ENCODE measurements around the gene RHO.
"Not testable (repeated sequence)": the region's sequence is repeated elsewhere in the genome, so short reads cannot be mapped to it uniquely, and the experiment has no call there.

Gene RHO

DNA sequence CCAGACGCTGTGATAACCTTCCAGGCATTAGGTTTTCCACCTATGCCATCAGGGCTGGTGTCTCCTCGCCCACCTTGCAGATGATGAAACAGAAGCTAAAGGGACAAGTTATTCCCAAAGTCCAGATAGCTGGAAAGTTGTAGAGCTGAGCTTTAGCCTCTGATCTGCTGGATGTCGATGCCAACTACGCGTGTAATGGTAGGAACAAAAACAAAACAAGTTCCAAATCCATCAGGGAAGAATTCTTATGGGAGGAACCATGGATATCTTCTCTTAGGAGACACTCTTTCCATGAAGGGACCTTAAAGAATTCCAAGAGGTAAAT lies 28.1 kb upstream of the RHO start:
- no peak for DNase-seq

DNA sequence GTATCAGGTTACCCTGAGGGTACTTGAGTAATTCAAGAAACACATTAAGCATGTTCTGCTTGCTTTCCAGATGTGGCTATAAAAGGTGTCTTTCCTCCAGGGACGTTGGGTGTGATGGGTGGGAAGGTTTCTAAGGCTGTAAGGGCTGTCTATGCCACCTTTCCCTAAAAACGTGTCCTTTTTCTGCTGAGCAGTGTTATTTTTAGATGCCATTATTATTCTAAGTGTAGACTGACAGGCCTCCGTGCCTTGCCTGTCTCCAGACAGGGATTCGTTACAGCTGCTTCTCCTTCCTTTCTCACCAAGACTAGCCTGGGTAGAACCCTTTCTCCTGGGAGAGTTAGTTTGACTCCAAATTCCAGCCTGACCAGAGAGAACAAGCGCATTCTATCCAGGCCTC lies 26.8 kb upstream of the RHO start:
- no peak for DNase-seq

DNA sequence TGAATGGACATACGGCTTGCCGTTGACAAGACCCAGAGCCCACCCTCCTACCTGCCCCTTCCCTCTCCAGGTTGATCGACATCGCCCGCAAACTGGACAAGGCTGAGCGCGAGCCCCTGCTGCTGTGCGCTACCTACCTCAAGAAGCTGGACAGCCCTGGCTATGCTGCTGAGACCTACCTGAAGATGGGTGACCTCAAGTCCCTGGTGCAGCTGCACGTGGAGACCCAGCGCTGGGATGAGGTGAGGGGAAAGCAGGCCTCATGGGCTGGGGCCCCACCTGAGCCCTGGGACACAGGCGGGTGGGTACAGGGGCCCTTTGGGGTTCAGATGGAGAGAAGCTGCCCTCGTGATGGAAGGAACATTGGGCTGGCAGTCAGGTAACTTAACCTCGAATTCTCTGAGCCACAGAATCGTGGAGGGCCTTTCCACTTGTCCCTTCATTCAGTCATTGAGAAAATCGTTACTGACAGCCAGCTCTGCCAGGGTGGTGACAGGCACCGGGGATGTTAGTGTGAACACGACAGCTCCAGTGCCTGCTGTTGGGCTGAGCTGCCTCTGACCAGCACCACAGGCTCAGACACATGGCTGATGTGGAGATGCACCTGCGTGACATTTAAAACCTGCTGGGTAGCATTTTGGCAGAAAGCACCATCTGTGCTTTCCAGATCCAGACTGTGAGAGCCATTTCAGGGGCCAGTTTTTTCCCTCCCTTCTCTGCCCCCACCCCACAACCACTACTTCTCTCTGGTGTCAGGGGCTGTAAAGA lies 25.6 kb upstream of the RHO start:
- no peak for DNase-seq

DNA sequence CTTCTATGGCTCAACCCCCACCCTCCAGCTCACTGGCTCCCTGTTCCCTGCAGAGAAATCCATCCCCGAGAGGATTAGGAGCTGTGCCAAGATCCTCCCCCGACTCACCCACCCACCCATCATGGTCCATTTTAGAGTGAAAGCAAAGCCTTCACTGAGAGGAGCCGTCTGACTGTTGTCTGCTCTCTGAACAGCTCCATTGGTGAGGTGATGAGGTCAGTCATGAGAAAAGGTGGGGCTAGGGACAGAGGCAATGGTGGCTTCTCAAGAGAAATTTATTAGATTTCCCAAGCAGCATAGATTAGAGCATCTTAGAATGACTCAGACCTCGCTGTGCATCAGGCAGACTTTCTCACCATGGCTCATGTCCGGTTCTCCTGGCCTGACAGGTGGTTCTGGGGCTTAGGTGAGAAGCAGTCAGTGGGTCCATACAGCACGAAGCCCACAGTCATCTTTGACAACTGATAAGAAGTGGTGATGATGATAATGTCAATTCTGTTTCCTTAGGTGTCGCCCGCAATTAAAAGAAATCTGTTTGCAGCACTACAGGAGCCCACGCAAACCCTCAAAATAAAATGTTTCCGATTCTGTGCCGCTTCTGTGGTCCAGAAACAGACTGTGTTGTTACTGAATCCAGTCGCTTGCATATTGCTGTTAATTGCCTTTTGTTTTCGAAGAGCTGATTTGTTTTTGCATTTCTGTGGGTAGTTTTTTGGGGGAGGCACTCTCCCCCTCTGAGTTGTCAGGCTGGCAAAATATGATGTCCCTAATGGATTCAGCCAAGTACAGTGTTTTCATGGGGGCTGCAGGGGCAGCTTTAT lies 24.8 kb upstream of the RHO start:
- DNase-seq: no peak

DNA sequence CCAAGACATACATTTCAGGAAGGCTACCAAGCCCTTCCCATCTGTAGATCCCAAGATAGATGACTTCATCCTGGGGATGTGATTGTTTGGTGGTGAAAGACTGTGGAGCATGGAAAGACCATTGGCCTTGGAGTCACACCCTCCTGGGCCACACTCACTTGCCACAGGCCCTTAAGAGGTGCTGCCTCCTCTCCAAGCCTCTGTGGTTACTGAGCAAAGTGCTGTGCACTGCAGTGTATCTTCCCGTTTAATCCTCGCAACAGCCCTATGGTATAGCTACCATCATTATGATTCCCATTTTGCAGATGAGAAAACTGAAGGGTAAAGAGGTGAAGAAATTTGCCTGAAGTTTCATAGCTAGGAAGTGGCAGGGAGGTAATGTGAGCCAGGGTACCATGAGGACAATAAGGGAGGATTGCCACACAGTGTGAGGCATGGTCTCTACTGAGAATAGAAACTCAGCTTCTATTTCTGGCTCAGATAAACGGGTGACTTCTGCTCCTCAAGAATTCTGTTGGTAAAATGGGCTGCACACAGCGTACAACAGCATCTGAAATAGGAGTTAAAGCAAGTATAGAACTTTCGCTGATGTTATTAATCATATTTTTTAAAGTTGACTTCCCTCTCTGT lies 23.9 kb upstream of the RHO start:
- no peak for DNase-seq

DNA sequence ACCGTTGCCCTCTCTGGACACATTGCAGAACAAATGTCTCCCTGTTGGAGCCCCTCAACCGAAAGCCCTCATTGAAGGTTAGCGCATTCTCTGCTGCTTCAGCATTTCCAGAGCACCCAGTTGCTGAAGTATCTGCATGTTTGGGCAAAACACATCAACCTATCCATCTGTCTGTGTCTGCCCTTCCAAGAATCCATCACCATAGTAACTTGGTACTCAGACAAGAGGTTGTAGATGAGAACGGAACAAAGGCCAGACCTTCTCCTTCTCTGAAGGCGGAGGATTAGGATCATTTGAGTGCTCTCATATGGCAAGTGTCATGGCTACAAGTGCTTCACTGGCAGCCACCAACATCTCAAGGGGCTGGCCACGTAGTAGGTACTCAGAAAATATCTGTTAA lies 23.1 kb upstream of the RHO start:
- no peak for DNase-seq

DNA sequence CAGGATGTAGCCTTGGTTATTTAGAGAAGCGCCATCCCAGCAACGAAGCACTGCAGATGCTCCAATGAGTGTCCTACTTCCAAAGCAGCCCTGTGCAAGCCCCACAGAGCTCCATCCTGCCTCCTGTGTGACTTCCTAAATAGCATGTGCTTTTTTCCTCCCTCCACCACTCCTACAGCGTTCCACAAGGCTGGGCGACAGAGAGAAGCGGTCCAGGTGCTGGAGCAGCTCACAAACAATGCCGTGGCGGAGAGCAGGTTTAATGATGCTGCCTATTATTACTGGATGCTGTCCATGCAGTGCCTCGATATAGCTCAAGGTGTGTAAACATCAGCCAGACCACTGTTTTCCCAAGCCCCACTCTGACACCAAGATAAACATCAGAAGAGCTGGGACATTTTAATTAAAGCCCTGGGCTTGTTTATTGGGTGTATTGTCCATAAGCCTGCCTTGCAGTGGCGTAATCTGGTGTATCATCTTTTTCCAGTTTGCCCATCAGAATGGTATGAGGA lies 22.2 kb upstream of the RHO start:
- DNase-seq: no peak

DNA sequence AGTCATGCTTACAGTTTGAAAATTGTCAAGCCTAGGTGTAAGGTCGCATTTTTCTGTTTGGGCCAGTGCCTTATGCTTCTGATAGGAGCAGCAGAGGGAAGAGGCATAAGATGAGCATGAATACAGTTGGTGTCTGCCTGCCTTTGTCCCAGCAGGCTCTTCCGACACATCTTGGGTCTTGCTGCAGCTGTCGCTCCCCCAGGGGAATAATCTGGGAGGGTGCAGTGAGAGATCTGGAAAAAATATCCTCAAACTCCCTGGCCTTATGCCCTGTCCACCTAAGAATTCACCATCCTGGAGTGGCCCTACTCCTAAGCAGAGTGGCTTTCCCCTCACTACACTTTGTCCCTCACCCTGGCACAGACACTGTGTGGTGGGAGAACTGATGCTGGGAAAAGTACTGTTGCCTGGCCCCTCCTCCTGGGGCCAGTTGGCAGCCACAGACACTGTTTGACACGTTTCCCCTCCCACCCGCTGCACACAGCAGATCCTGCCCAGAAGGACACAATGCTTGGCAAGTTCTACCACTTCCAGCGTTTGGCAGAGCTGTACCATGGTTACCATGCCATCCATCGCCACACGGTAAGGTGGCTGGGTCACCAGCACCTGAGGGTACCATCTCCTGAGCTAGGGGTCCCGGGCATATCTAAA lies 21.1 kb upstream of the RHO start:
- DNase-seq: no peak

DNA sequence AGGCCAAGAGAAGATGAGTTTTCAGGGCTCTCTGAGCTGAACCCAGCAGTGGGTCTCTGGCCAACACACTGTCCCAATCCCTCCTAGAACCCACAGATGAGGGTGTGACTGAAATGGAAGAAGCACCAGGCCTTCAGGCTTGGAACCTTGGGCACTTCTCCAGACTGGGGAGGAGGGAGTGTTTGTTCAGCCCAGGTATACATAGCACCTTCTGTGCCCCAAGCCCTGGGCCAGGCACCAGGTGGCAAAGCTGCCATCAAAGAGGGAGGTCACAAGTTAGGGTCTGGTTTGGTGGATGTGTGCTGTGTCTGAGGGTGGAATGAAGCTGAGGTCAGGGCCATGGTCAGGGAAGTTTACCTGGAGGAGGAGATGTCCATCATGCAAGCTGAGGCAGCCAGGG lies 15.8 kb upstream of the RHO start:
- no peak for DNase-seq

DNA sequence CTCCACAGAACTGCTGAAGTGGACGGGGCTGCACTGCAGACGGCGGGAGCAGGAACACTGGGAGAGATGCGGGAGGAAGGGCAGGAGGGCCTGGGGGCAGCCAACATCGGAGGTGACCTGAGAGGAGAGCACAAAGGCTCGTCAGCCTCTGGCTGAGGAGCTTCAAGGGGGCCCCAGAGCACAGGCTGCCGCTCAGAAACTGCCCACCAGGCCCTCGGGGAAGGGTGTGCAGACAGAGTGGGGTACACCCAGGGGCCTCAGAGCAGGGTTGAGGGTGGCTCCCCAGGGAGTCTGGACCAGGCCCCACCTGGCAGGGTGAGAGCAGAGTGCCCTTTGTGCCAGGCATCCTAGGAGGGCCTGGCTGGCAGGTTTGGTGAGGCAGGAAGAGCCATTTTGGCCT lies 14.7 kb upstream of the RHO start:
- DNase-seq: no peak

DNA sequence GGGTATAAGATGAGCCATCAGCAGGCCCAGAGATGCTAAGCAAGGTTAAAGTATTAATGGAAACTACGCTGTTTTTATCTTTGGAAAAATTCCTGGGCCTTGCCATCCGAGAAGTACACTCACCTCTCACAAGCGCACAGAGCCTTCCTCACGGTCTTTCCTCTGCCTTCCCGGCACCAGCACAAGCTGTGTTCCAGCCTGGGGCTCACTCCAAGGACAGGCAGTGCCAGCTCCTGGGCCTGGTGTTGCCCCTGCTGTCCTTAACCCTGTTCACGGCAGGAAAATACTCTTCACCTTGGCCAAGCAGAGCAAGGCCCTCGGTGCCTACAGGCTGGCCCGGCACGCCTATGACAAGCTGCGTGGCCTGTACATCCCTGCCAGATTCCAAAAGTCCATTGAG lies 14.3 kb upstream of the RHO start:
- no peak for DNase-seq

DNA sequence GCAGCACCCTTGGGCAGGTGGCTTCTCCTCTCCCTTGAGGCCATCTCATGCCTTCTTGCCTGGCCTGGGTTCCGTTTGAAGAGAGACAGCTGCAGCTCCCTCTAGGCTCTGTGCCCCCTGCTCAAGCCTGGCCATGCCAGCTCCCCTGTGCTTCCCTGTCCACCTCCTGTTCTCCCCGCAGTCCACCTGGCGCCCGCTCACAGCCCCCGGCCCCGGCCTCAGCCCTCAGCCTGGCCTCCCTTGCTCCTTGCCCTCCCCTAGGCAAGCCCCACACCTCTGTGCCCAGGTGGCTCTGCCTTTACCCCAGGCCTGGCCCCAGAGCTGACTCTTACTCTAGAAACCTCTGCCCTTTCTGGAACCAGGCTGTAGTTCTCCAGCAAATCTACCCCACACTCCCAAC lies 13.9 kb upstream of the RHO start:
- no peak for DNase-seq

DNA sequence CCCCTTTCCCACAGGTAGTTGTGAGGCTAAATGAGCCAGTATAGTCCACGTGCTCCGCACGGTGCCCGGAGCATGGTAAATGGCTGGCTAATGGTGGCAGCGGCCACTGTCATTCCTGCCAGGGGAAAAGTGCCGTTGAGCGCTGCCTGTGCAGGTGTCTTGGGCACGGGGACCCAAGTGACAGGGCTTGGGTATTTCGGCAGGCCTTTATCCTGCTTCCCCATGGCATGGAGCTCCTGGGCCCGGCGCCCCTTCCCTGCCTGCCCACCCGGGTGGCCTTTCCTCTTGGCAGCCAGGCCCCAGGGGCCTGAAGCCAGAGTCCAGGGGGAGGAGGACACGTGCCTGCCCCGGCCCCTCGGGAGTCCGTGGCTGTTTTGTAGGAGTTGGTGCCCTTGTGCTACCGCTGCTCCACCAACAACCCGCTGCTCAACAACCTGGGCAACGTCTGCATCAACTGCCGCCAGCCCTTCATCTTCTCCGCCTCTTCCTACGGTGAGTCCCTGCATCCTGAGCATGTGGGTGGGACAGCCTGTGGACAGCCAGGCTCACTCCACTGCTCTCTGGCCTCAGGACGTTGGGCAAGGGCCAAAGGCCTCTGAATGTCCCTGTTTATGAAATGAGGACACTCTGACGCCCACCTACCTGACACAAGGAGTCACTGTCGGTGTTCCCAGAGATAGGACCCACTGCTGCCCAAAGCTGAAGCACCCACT lies 13.2 kb upstream of the RHO start:
- not testable (repeated sequence) for DNase-seq

DNA sequence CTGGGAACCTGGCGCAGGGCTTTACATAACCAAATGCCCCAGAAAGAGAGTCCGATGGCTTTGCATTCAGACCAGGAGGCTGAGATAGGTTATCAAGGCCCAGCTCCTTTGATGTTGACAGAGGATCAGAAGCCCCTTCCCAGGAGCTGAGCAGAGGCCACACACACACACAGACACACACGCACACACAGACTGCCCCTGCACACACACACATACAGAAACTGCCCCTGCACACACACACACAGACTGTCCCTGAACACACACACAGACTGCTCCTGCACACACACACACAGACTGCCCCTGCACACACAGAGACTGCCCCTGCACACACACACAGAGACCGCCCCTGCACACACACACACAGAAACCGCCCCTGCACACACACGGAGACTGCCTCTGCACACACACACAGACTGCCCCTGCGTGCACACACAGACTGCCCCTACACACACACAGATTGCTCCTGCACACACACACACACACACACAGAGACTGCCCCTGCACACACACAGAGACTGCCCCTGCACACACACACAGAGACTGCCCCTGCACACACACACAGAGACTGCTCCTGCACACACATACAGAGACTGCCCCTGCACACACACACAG lies 12.5 kb upstream of the RHO start:
- not testable (repeated sequence) for DNase-seq

DNA sequence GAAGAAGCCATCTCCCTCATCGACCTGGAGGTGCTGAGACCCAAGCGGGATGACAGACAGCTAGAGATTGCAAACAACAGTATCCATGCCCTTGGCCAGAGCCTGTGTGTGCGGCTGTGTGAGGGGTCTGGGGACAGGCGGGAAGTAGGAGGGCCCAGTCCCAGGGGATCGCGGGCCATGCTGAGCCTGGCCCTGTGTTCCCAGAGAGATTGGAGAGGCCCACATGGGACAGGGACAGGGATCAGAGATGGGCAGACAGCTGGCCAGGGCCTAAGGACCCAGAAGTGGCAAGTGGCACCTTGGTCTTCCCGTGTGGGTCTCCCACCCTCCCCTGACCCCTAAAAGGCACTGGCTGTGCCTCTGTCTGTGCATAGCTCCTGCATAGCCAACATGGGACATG lies 10.9 kb upstream of the RHO start:
- no peak for DNase-seq

DNA sequence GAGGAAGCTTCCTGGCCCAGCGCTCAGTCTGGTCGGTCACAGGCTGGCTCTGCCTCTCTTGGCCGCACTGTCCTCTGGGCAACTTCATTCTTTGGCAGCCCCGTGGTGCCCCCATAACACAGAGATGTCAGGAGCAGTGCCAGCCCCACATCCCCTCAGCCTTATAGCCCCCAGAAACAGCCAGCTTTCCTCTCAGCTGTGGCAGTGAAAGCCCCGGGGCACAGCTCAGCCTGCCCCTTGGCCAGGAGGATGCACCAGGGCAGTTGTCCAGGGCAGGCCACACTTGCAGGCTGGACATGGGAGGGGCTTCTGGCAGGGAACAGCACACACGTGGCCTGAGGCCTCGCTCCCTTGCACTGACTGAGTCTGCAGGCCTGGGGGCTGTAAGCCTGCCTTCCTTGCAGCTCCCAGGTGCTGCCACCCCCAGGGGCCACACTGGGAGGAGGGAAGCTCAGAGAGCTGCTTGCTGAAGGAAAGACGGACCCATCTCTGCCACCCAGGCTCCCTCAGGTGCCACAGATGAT lies 10.3 kb upstream of the RHO start:
- DNase-seq: no peak

DNA sequence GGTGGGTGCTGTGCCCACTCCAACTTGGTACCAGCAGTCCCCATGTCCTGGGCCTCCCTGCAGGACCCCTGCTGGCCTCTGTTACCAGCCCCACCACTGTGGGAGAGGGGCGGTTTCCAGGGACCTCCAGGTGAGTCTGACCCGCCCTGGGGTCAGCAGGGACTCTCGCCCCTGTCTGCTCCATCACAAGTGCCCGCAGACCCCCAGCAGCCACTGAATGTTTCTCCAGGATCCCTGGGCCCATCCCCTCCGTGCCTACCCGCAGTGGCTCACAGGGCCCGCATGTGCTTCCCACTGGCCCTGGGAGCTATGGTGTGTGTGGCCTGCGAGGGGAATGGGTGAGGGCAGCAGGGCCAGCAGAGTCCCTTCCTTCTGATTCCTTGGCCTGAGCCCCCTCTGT lies 9.9 kb upstream of the RHO start:
- no peak for DNase-seq

DNA sequence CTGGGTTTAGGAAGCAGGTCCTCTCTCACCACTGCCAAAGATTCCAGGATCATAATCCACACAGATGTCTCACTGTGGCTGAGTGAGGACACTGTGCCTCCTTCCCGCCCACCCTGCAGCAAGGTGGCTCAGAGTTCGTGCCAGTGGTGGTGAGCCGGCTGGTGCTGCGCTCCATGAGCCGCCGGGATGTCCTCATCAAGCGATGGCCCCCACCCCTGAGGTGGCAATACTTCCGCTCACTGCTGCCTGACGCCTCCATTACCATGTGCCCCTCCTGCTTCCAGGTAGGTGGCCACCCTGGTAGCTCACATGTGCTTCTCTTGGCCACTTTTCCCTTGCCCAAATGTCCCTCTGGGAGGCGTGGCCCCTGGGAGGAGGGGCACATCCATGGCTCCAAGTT lies 9.0 kb upstream of the RHO start:
- no peak for DNase-seq

DNA sequence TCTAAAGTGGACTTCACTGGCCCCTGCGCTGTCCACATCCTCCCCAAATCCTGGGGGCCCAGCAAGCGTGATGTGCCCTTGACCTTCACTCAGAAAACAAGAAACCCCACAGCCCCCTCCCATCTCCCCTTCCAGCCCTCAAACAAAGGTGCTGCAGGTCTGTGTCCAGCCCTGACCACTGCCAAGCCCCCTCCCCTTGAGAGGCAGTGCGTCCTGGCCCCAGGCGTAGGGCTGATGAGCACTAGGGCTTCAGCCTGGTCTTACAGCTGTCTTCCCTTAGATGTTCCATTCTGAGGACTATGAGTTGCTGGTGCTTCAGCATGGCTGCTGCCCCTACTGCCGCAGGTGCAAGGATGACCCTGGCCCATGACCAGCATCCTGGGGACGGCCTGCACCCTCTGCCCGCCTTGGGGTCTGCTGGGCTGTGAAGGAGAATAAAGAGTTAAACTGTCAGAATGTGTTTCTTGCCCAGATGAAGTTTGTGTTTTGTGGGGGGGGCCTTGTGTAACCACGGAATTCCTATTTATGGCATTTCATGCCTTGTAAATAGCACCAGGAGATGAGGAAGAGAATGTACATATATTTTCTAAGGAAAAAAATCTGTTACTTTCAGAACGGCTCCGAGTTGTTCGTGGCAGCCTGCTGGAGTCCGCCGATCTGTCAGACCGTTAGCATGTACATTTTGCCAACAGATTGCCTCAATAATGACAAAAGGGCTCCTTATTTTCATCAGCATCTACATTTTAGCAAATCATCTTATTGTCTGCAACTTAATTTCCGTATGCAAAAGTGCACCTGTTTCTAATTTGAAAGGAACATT lies 8.3 kb upstream of the RHO start:
- no peak for DNase-seq

DNA sequence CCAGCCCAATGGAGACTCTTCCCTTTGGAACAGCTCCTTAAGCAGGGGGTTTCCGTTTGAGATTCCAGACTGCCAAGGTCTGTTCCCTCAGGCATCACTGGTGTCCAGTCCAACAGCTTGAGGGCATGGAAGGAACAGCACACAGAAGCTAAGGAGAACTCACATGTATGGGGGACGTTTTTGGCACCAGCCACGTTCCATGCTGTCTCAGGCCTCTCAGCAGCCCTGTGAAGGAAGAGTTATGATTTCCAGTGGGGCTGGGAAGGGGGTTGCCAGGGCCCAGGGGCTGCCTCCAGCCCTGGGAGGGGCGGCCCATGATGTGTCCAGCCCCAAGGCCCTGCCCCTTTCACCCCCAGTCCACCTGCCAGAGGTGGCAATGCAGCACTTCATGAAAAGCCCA lies 7.5 kb upstream of the RHO start:
- no peak for DNase-seq

DNA sequence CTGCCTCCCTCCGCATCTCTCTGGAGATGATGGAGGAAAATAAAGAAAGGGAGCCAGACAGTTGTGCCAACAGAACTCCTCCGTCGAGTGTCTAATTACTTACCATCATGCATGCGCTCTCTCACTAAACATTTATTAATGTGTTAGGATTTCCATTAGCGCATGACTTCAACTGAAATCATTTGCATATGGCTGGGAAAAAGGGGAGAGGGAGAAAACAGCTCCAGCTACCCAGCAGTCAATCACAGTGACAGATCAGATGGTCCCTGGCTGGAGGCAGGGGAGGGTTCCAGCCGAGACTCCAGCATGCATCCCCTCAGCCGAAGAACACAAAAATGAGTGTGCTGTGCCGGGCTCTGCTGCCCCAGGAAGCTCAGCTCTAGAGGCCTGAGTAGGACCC lies 6.8 kb upstream of the RHO start:
- no peak for DNase-seq
